Embryonic facial prominence (tissue), 1 donor: ENCODE measurements around the gene SELP.

Experiments
- DNase-seq: peaks from one replicate; pipeline ENCODE4 v3.0.0-alpha.2; 2016; ENCODE audit errors: extremely low spot score

The SELP gene

GRCh38 chr1:169576241-169576934, 53.5 kb downstream of the SELP start:
- DNase-seq = no peak

- no peak for DNase-seq
Measured at GRCh38 chr1:169574336-169574735, 55.6 kb downstream of the SELP start.

GRCh38 chr1:169572187-169572586, 57.7 kb downstream of the SELP start:
- no peak for DNase-seq

GRCh38 chr1:169571450-169571849, 58.5 kb downstream of the SELP start:
- DNase-seq = no peak

- DNase-seq = no peak
Measured at GRCh38 chr1:169570172-169570574, 59.8 kb downstream of the SELP start.

GRCh38 chr1:169568497-169568896, 61.4 kb downstream of the SELP start:
- DNase-seq = no peak

- no peak for DNase-seq
Measured at GRCh38 chr1:169565335-169566271, 64.3 kb downstream of the SELP start.

GRCh38 chr1:169563650-169564049, 66.3 kb downstream of the SELP start:
- DNase-seq = no peak

GRCh38 chr1:169563019-169563615, 66.8 kb downstream of the SELP start:
- DNase-seq = no peak

GRCh38 chr1:169561692-169562091, 68.2 kb downstream of the SELP start:
- DNase-seq = no peak

GRCh38 chr1:169557131-169557530, 72.8 kb downstream of the SELP start:
- DNase-seq = no peak

- peak; percentile 27 for DNase-seq
Measured at GRCh38 chr1:169550294-169550693, 79.6 kb downstream of the SELP start.

GRCh38 chr1:169548282-169548681, 81.6 kb downstream of the SELP start:
- DNase-seq = no peak

- DNase-seq = peak; percentile 19
Measured at GRCh38 chr1:169546087-169546995, 83.6 kb downstream of the SELP start.

- no peak for DNase-seq
Measured at GRCh38 chr1:169545472-169545871, 84.5 kb downstream of the SELP start.

- DNase-seq = no peak
Measured at GRCh38 chr1:169538998-169539871, 90.7 kb downstream of the SELP start.
